SIG-M5 (cell line): ENCODE results near the gene KATNA1.

Source experiments
- DNase-seq: peaks from one replicate; lab custom pipeline; 2025; lab: John Stamatoyannopoulos, UW

KATNA1 gene

GRCh38 chr6:149608381-149608982 is 40.0 kb downstream of the KATNA1 start:
- DNase-seq = no peak

GRCh38 chr6:149600508-149600907 is 48.0 kb downstream of the KATNA1 start:
- no peak for DNase-seq

GRCh38 chr6:149593408-149593807 is 55.1 kb downstream of the KATNA1 start:
- no peak for DNase-seq

GRCh38 chr6:149592983-149593382 is 55.5 kb downstream of the KATNA1 start:
- no peak for DNase-seq

GRCh38 chr6:149586149-149586548 is 62.4 kb downstream of the KATNA1 start:
- no peak for DNase-seq

GRCh38 chr6:149581349-149581748 is 67.2 kb downstream of the KATNA1 start:
- DNase-seq = no peak

- DNase-seq = no peak
Measured at GRCh38 chr6:149580880-149581279, 67.6 kb downstream of the KATNA1 start.

GRCh38 chr6:149567945-149568585 is 80.4 kb downstream of the KATNA1 start:
- DNase-seq = no peak

GRCh38 chr6:149567194-149567586 is 81.3 kb downstream of the KATNA1 start:
- no peak for DNase-seq

- no peak for DNase-seq
Measured at GRCh38 chr6:149566410-149567193, 81.9 kb downstream of the KATNA1 start.

- DNase-seq = peak; percentile 11
Measured at GRCh38 chr6:149565527-149566409, 82.7 kb downstream of the KATNA1 start, which contains the start of gene GINM1. TSS of gene GINM1 (plus strand) at chr6:149566375. CDS start at chr6:149566415, 40 bp downstream.

- DNase-seq = no peak
Measured at GRCh38 chr6:149563928-149564325, 84.6 kb downstream of the KATNA1 start.

- DNase-seq = no peak
Measured at GRCh38 chr6:149563203-149563927, 85.1 kb downstream of the KATNA1 start.

GRCh38 chr6:149560736-149561135 is 87.8 kb downstream of the KATNA1 start:
- no peak for DNase-seq

GRCh38 chr6:149559389-149559788 is 89.1 kb downstream of the KATNA1 start:
- DNase-seq = no peak

GRCh38 chr6:149558029-149558428 is 90.5 kb downstream of the KATNA1 start:
- DNase-seq = no peak

GRCh38 chr6:149551920-149552319 is 96.6 kb downstream of the KATNA1 start:
- DNase-seq = no peak

- DNase-seq = peak; percentile 50
Measured at GRCh38 chr6:149545754-149546471, 102.6 kb downstream of the KATNA1 start, which contains the start of gene PPIL4. TSS of gene PPIL4 (minus strand) at chr6:149546043. CDS start at chr6:149546005, 38 bp downstream.

GRCh38 chr6:149545258-149545753 is 103.2 kb downstream of the KATNA1 start:
- peak; percentile 14 for DNase-seq
